ENCODE measurements around the gene UBAP2. TPM values are rescaled to one million over a fixed set of nuclear protein-coding genes. Genes with fewer than 3 reads are reported as not detected.

UBAP2 gene
- total RNA-seq, 1 donor from 2014 or later: 52.2 TPM

- H3K4me1 Mint-ChIP-seq: peaks cover 2% of the 10 kb centered on the region
- H3K27ac Mint-ChIP-seq: no peak overlapping the region
- no peaks in the 10 kb centered on the region for H3K36me3 Mint-ChIP-seq
- H3K27me3 Mint-ChIP-seq (ENCODE audit: low read depth): no peaks in the 10 kb centered on the region
- no peak overlapping the region for H3K4me3 Mint-ChIP-seq
- no peak for TF ChIP-seq CTCF (IDR thresholded peaks at IDR 0.05; ENCODE audit: unreplicated experiment)
- no peak for DNase-seq (ENCODE audit: low spot score in 2 of 2, unreplicated experiment in 2 of 2)
- no peaks in the 10 kb centered on the region for H3K9me3 Mint-ChIP-seq
Observed at GRCh38 chr9:34079181-34079580, 30.5 kb upstream of the UBAP2 start.

- peaks cover 26% of the 10 kb centered on the region for H3K4me1 Mint-ChIP-seq
- no peak overlapping the region for H3K4me3 Mint-ChIP-seq
- H3K36me3 Mint-ChIP-seq: no peaks in the 10 kb centered on the region
- no peak for TF ChIP-seq CTCF (IDR thresholded peaks at IDR 0.05; ENCODE audit: unreplicated experiment)
- no peaks in the 10 kb centered on the region for H3K9me3 Mint-ChIP-seq
- H3K27me3 Mint-ChIP-seq (ENCODE audit: low read depth): no peaks in the 10 kb centered on the region
- H3K27ac Mint-ChIP-seq: peak overlapping the region; percentile 92
- peak in 1 of 2 experiments; percentile 39 for DNase-seq (ENCODE audit: low spot score in 2 of 2, unreplicated experiment in 2 of 2)
Observed at GRCh38 chr9:34072868-34073590, 24.3 kb upstream of the UBAP2 start.

- Mint-ChIP-seq H3K4me1 (peaks cover 26% of the 10 kb centered on the region), H3K9me3 (no peaks in the 10 kb centered on the region), H3K27me3 (ENCODE audit: low read depth) (no peaks in the 10 kb centered on the region), H3K36me3 (no peaks in the 10 kb centered on the region), H3K27ac (peak overlapping the region; percentile 92), H3K4me3 (peak overlapping the region; percentile 12)
- DNase-seq (ENCODE audit: low spot score in 2 of 2, unreplicated experiment in 2 of 2): peak; percentile 23 to 44
- TF ChIP-seq CTCF (IDR thresholded peaks at IDR 0.05; ENCODE audit: unreplicated experiment): no peak
Observed at GRCh38 chr9:34072410-34072809, 23.7 kb upstream of the UBAP2 start.

GRCh38 chr9:34070606-34071324 lies 22.1 kb upstream of the UBAP2 start:
- H3K4me3 Mint-ChIP-seq: no peak overlapping the region
- no peak for DNase-seq (ENCODE audit: low spot score in 2 of 2, unreplicated experiment in 2 of 2)
- H3K9me3 Mint-ChIP-seq: no peaks in the 10 kb centered on the region
- H3K27me3 Mint-ChIP-seq (ENCODE audit: low read depth): no peaks in the 10 kb centered on the region
- peak overlapping the region; percentile 87 for H3K27ac Mint-ChIP-seq
- H3K36me3 Mint-ChIP-seq: no peaks in the 10 kb centered on the region
- TF ChIP-seq CTCF (IDR thresholded peaks at IDR 0.05; ENCODE audit: unreplicated experiment): no peak
- H3K4me1 Mint-ChIP-seq: peaks cover 28% of the 10 kb centered on the region

GRCh38 chr9:34069831-34070230 lies 21.1 kb upstream of the UBAP2 start:
- Mint-ChIP-seq H3K27me3 (ENCODE audit: low read depth) (no peaks in the 10 kb centered on the region), H3K9me3 (no peaks in the 10 kb centered on the region), H3K27ac (no peak overlapping the region), H3K4me1 (peaks cover 28% of the 10 kb centered on the region), H3K4me3 (no peak overlapping the region), H3K36me3 (no peaks in the 10 kb centered on the region)
- no peak for DNase-seq (ENCODE audit: low spot score in 2 of 2, unreplicated experiment in 2 of 2)
- no peak for TF ChIP-seq CTCF (IDR thresholded peaks at IDR 0.05; ENCODE audit: unreplicated experiment)
